KOPT-K1 (cell line): ENCODE data around the gene GPR31.
"Not testable (repeated sequence)": the region's sequence is repeated elsewhere in the genome, so short reads cannot be mapped to it uniquely, and the experiment has no call there.

Experiments
- H3K27ac ChIP-seq: fragments of 200-600 bp; sonication (generic); 2 replicates; pipeline ENCODE4 v1.5.1; 2016; ENCODE audit warnings: antibody characterized with exemption, mild to moderate bottlenecking, low read depth, low read length; ENCODE audit not compliant: poor library complexity, severe bottlenecking
- H3K36me3 ChIP-seq: fragments of 200-600 bp; sonication (generic); 2 replicates; pipeline ENCODE4 v1.5.1; 2017; ENCODE audit warnings: antibody characterized with exemption, mild to moderate bottlenecking, low read length, moderate library complexity; ENCODE audit not compliant: insufficient read depth
- H3K9me3 ChIP-seq: fragments of 200-600 bp; sonication (generic); 2 replicates; pipeline ENCODE4 v1.5.1; 2017; ENCODE audit warnings: antibody characterized with exemption, low read length, mild to moderate bottlenecking; ENCODE audit not compliant: insufficient read depth, poor library complexity, severe bottlenecking

Gene GPR31

GRCh38 chr6:167157863-167158262 is at the start of gene GPR31:
Gene GPR31 (minus strand): TSS chr6:167157980. CDS start chr6:167157831, 149 bp downstream.
- H3K36me3 ChIP-seq = no peaks in the 10 kb centered on the region
- H3K9me3 ChIP-seq = no peaks in the 10 kb centered on the region
- H3K27ac ChIP-seq = no peak within 1 kb of the TSS

- Histone ChIP-seq H3K9me3 (no peaks in the 10 kb centered on the region), H3K27ac (no peak overlapping the region), H3K36me3 (no peaks in the 10 kb centered on the region)
These were observed 49.7 kb upstream of the GPR31 start for GRCh38 chr6:167207527-167207926.

GRCh38 chr6:167205316-167205715 is 47.5 kb upstream of the GPR31 start:
- not testable (repeated sequence) for H3K9me3 ChIP-seq, H3K27ac ChIP-seq, H3K36me3 ChIP-seq

GRCh38 chr6:167204059-167204348 is 46.2 kb upstream of the GPR31 start:
- not testable (repeated sequence) for H3K27ac ChIP-seq

GRCh38 chr6:167203261-167204058 is 45.7 kb upstream of the GPR31 start:
- not testable (repeated sequence) for H3K9me3 ChIP-seq, H3K36me3 ChIP-seq, H3K27ac ChIP-seq

More at GRCh38 chr6:167204059-167204348, 46.2 kb upstream of the GPR31 start:
- H3K36me3 ChIP-seq, H3K9me3 ChIP-seq: not testable (repeated sequence)

- not testable (repeated sequence) for H3K27ac ChIP-seq
These were observed 44.8 kb upstream of the GPR31 start for GRCh38 chr6:167202613-167203012.

GRCh38 chr6:167200806-167201205 is 43.0 kb upstream of the GPR31 start:
- no peak overlapping the region for H3K27ac ChIP-seq
- H3K9me3 ChIP-seq = no peaks in the 10 kb centered on the region
- no peaks in the 10 kb centered on the region for H3K36me3 ChIP-seq

More at GRCh38 chr6:167202613-167203012, 44.8 kb upstream of the GPR31 start:
- not testable (repeated sequence) for H3K36me3 ChIP-seq, H3K9me3 ChIP-seq

GRCh38 chr6:167195941-167196610 is 38.3 kb upstream of the GPR31 start:
- not testable (repeated sequence) for H3K9me3 ChIP-seq, H3K36me3 ChIP-seq, H3K27ac ChIP-seq

- H3K9me3 ChIP-seq, H3K27ac ChIP-seq, H3K36me3 ChIP-seq: not testable (repeated sequence)
These were observed 35.8 kb upstream of the GPR31 start for GRCh38 chr6:167193515-167194125.

- not testable (repeated sequence) for H3K9me3 ChIP-seq, H3K27ac ChIP-seq, H3K36me3 ChIP-seq
These were observed 33.3 kb upstream of the GPR31 start for GRCh38 chr6:167191043-167191583.

GRCh38 chr6:167187275-167187674 is 29.5 kb upstream of the GPR31 start:
- not testable (repeated sequence) for H3K36me3 ChIP-seq, H3K9me3 ChIP-seq, H3K27ac ChIP-seq

GRCh38 chr6:167185101-167185500 is 27.3 kb upstream of the GPR31 start:
- not testable (repeated sequence) for H3K27ac ChIP-seq, H3K36me3 ChIP-seq, H3K9me3 ChIP-seq

- not testable (repeated sequence) for H3K27ac ChIP-seq, H3K9me3 ChIP-seq, H3K36me3 ChIP-seq
These were observed 25.1 kb upstream of the GPR31 start for GRCh38 chr6:167182913-167183314.

GRCh38 chr6:167181351-167181750 is 23.6 kb upstream of the GPR31 start:
- H3K36me3 ChIP-seq, H3K27ac ChIP-seq, H3K9me3 ChIP-seq: not testable (repeated sequence)

GRCh38 chr6:167180086-167180485 is 22.3 kb upstream of the GPR31 start:
- not testable (repeated sequence) for H3K9me3 ChIP-seq

More at GRCh38 chr6:167180086-167180485, 22.3 kb upstream of the GPR31 start:
- H3K27ac ChIP-seq, H3K36me3 ChIP-seq: not testable (repeated sequence)
